H1 (cell line): ENCODE data around the gene CYP2J2. TPM values are rescaled to one million over a fixed set of nuclear protein-coding genes. Genes with fewer than 3 reads are reported as not detected.

Experiments
- CTCF ChIA-PET: fragments of 300-600 bp; sonication (Branson Sonifier 250); formaldehyde crosslinking; loops from one replicate; lab custom pipeline; 2021; ENCODE audit not compliant: partially characterized antibody; lab: Charles Lee
- POLR2A ChIA-PET: fragments of 300-600 bp; sonication (Branson Sonifier 250); formaldehyde crosslinking; loops from one replicate; lab custom pipeline; 2021; ENCODE audit warnings: inconsistent platforms; ENCODE audit not compliant: partially characterized antibody; lab: Charles Lee
- DNase-seq, 2 experiments: peaks; one replicate each; pipeline versions ENCODE4 v3.0.0 to v3.0.0-alpha.2; 2010 to 2022; ENCODE audit warnings: low spot score in 2 of 2, low read depth in 1 of 2, mixed read lengths in 1 of 2
- FAIRE-seq: peaks from 2 replicates; lab custom pipeline; 2011; peaks lifted over from hg19 to GRCh38; lab: Jason Lieb, UNC
- H2AFZ ChIP-seq: 2 replicates; pipeline ENCODE4 v1.8.1; 2012; ENCODE audit warnings: low read length, inconsistent platforms
- H2AK5ac ChIP-seq: 2 replicates; pipeline ENCODE4 v1.6.1; 2013; ENCODE audit warnings: low read depth, low read length
- H2BK120ac ChIP-seq: replicated peaks from 2 replicates; pipeline ENCODE3; 2013; ENCODE audit warnings: low read depth, low read length, inconsistent platforms
- H2BK12ac ChIP-seq: 2 replicates; pipeline ENCODE4 v1.6.1; 2013; ENCODE audit warnings: low read depth, low read length
- H2BK15ac ChIP-seq: 2 replicates; pipeline ENCODE4 v1.6.1; 2013; ENCODE audit warnings: low read length
- H2BK20ac ChIP-seq: 2 replicates; pipeline ENCODE4 v1.6.1; 2013; ENCODE audit warnings: low read length
- H2BK5ac ChIP-seq: 2 replicates; pipeline ENCODE4 v1.6.1; 2013; ENCODE audit warnings: low read depth, low read length
- H3K14ac ChIP-seq: 2 replicates; pipeline ENCODE4 v1.6.1; 2013; ENCODE audit warnings: inconsistent platforms; ENCODE audit not compliant: insufficient read length
- H3K18ac ChIP-seq: 2 replicates; pipeline ENCODE4 v1.6.1; 2013; ENCODE audit warnings: low read length; ENCODE audit errors: extremely low read depth
- H3K23ac ChIP-seq: 2 replicates; pipeline ENCODE4 v1.6.1; 2013; ENCODE audit warnings: inconsistent platforms; ENCODE audit not compliant: insufficient read length
- H3K23me2 ChIP-seq: 2 replicates; pipeline ENCODE4 v1.6.1; 2013; ENCODE audit warnings: low read depth, low read length
- H3K27ac ChIP-seq: 2 replicates; pipeline ENCODE4 v1.6.1; 2011; ENCODE audit warnings: low read depth, low read length, inconsistent platforms
- H3K27me3 ChIP-seq, 4 experiments: replicated peaks in 1 of 4; 1 replicate in 1 of 4; 2 replicates in 3 of 4; pipeline versions ENCODE4 v1.6.1 to v1.8.1; 2011 to 2013; ENCODE audit warnings: low read length in 3 of 4, mild to moderate bottlenecking in 3 of 4, inconsistent platforms in 2 of 4, mixed read lengths in 2 of 4, moderate library complexity in 1 of 4; ENCODE audit not compliant: control insufficient read depth in 3 of 4, insufficient read depth in 3 of 4; ENCODE audit errors: extremely low read depth in 1 of 4
- H3K36me3 ChIP-seq, 4 experiments: 2 replicates each; pipeline versions ENCODE4 v1.6.1 to v1.8.1; 2011 to 2013; ENCODE audit warnings: mild to moderate bottlenecking in 4 of 4, low read length in 3 of 4, moderate library complexity in 2 of 4, control low read depth in 1 of 4, inconsistent platforms in 1 of 4; ENCODE audit not compliant: insufficient read depth in 4 of 4, control insufficient read depth in 2 of 4
- H3K4ac ChIP-seq: replicated peaks from 2 replicates; pipeline ENCODE3; 2013; ENCODE audit warnings: low read length, low read depth, mixed read lengths, inconsistent platforms; ENCODE audit not compliant: insufficient read length
- H3K4me1 ChIP-seq, 4 experiments: replicated peaks in 1 of 4; 1 replicate in 1 of 4; 2 replicates in 3 of 4; pipeline versions ENCODE4 v1.6.1 to v1.8.1; 2011 to 2013; ENCODE audit warnings: low read length in 3 of 4, inconsistent platforms in 2 of 4, mixed read lengths in 1 of 4; ENCODE audit not compliant: insufficient read depth in 4 of 4, control insufficient read depth in 3 of 4
- H3K4me2 ChIP-seq, 2 experiments: 2 replicates each; pipeline versions ENCODE4 v1.6.1 to v1.8.1; 2011 to 2013; ENCODE audit warnings: low read depth in 2 of 2, low read length in 2 of 2, control low read depth in 1 of 2, inconsistent platforms in 1 of 2, mild to moderate bottlenecking in 1 of 2; ENCODE audit not compliant: insufficient read depth in 1 of 2
- H3K4me3 ChIP-seq, 4 experiments: fragments of 200-600, 300-600 bp in 1 of 4; sonication (generic), shearing (Covaris generic), sonication (Bioruptor Twin) in 1 of 4; 2 replicates each; pipeline versions ENCODE4 v1.5.1 to v1.8.1; 2011 to 2016; ENCODE audit warnings: low read length in 4 of 4, low read depth in 3 of 4, control low read depth in 2 of 4, inconsistent platforms in 2 of 4, mild to moderate bottlenecking in 2 of 4, mixed read lengths in 1 of 4, moderate library complexity in 1 of 4; ENCODE audit not compliant: insufficient read depth in 2 of 4; ENCODE audit errors: extremely low read depth in 1 of 4
- H3K56ac ChIP-seq: replicated peaks from 2 replicates; pipeline ENCODE3; 2013; ENCODE audit warnings: low read depth, mild to moderate bottlenecking, mixed read lengths, low read length, inconsistent platforms; ENCODE audit not compliant: insufficient read length
- H3K79me1 ChIP-seq: 2 replicates; pipeline ENCODE4 v1.6.1; 2013; ENCODE audit warnings: low read depth, low read length, control low read depth
- H3K79me2 ChIP-seq, 2 experiments: 2 replicates each; pipeline versions ENCODE4 v1.6.1 to v1.8.1; 2012 to 2013; ENCODE audit warnings: low read length in 2 of 2, mild to moderate bottlenecking in 2 of 2, inconsistent platforms in 1 of 2; ENCODE audit not compliant: insufficient read depth in 2 of 2, control insufficient read depth in 1 of 2
- H3K9ac ChIP-seq, 4 experiments: replicated peaks in 1 of 4; 1 replicate in 1 of 4; 2 replicates in 3 of 4; pipeline versions ENCODE4 v1.6.1 to v1.8.1; 2011 to 2013; ENCODE audit warnings: low read depth in 3 of 4, low read length in 3 of 4, control low read depth in 2 of 4, mild to moderate bottlenecking in 2 of 4, moderate library complexity in 2 of 4, inconsistent platforms in 1 of 4; ENCODE audit errors: extremely low read depth in 1 of 4
- H3K9me3 ChIP-seq, 2 experiments: 2 replicates each; pipeline versions ENCODE4 v1.6.1 to v1.8.1; 2012 to 2013; ENCODE audit warnings: mild to moderate bottlenecking in 2 of 2, moderate library complexity in 2 of 2, control low read depth in 1 of 2, inconsistent platforms in 1 of 2, low read depth in 1 of 2, low read length in 1 of 2, mixed read lengths in 1 of 2; ENCODE audit not compliant: insufficient read depth in 2 of 2
- H4K20me1 ChIP-seq, 2 experiments: replicated peaks in 1 of 2; 2 replicates each; pipeline versions ENCODE3 to v1.8.1; 2011 to 2013; ENCODE audit warnings: inconsistent platforms in 2 of 2, low read length in 2 of 2, mild to moderate bottlenecking in 1 of 2; ENCODE audit not compliant: insufficient read depth in 2 of 2, control insufficient read depth in 1 of 2
- H4K5ac ChIP-seq: 2 replicates; pipeline ENCODE4 v1.6.1; 2013; ENCODE audit warnings: low read length, low read depth, mixed read lengths, inconsistent platforms; ENCODE audit not compliant: insufficient read length
- H4K8ac ChIP-seq: 2 replicates; pipeline ENCODE4 v1.8.0; 2013; ENCODE audit warnings: mild to moderate bottlenecking, moderate library complexity, low read length, inconsistent platforms; ENCODE audit not compliant: insufficient read depth; ENCODE audit errors: extremely low read depth
- H4K91ac ChIP-seq: replicated peaks from 2 replicates; pipeline ENCODE3; 2013; ENCODE audit warnings: low read length, mixed read lengths, inconsistent platforms; ENCODE audit not compliant: insufficient read length
- SP1 ChIP-seq: IDR thresholded peaks from 2 replicates; pipeline ENCODE4 v1.6.1; 2011; ENCODE audit warnings: low read depth, low read length
- TBP ChIP-seq: IDR thresholded peaks from 2 replicates; pipeline ENCODE4 v1.6.1; 2011; ENCODE audit warnings: low read depth, low read length, improper control_type of control experiment
- polyA plus RNA-seq, 7 experiments: library from polyadenylated mRNA; depleted of rRNA in 3 of 7; stranded (reverse) in 5 of 7; unstranded in 2 of 7; fragments of >200 nt in 5 of 7; fragments of 200-250 nt in 2 of 7; gene quantifications; 1 replicate in 5 of 7; 2 replicates in 1 of 7; 4 replicates in 1 of 7; pipeline versions ENCODE4 v1.2.1 to v1.2.3, GENCODE V29; 2011 to 2013; ENCODE audit warnings: missing spikeins in 2 of 7, mixed read lengths in 2 of 7
- total RNA-seq: library from RNA; stranded (reverse); fragmentation: NEBNext Ultra II Directional; extraction: Animal tissue kit (Norgen Biotek cat#: 25700); gene quantifications from 2 replicates; pipeline ENCODE4 v1.2.1, GENCODE V29; 2021

Gene CYP2J2
- total and polyA plus RNA-seq, 2 of the 8 experiments (the other 6 are each of a cell fraction or from before 2014, with no cell fraction given), result 0.59 to 2.1 TPM

GRCh38 chr1:59949648-59950047, 23.1 kb upstream of the CYP2J2 start:
- H3K36me3 ChIP-seq, result no peaks in the 10 kb centered on the region
- H2BK15ac ChIP-seq, result no peak overlapping the region
- no peak overlapping the region for H2BK5ac ChIP-seq
- no peaks in the 10 kb centered on the region for H3K27me3 ChIP-seq
- no peak overlapping the region for H2BK120ac ChIP-seq
- H3K4me2 ChIP-seq, result no peak overlapping the region
- H4K20me1 ChIP-seq, result no peaks in the 10 kb centered on the region
- no peak overlapping the region for H2AFZ ChIP-seq
- H3K23ac ChIP-seq, result no peak overlapping the region
- H3K4me1 ChIP-seq, result no peaks in the 10 kb centered on the region
- no peak overlapping the region for H3K4ac ChIP-seq
- no peak overlapping the region for H3K14ac ChIP-seq
- ChIA-PET POLR2A (interaction anchor here (0.5 kb wide), 1 partner anchor 165 kb away, joined by 3 read pairs; no protein-coding TSS in a partner anchor), CTCF (interaction anchor here (1.0 to 15.9 kb wide), 12 partner anchors 8 to 67 kb away, joined by 3 to 323 read pairs (median 5); no protein-coding TSS in a partner anchor)
- H4K91ac ChIP-seq, result no peak overlapping the region
- H3K4me3 ChIP-seq, result no peak overlapping the region
- H2BK20ac ChIP-seq, result no peak overlapping the region
- no peaks in the 10 kb centered on the region for H3K79me1 ChIP-seq
- H3K9me3 ChIP-seq, result no peaks in the 10 kb centered on the region
- no peaks in the 10 kb centered on the region; the same call in 1 of the 2 replicates for H3K23me2 ChIP-seq
- no peak overlapping the region for H3K9ac ChIP-seq
- FAIRE-seq (no peak), DNase-seq (no peak)
- TF ChIP-seq TBP (no peak), SP1 (no peak)
- no peak overlapping the region for H3K56ac ChIP-seq
- no peak overlapping the region for H3K18ac ChIP-seq
- no peak overlapping the region for H4K8ac ChIP-seq
- H4K5ac ChIP-seq, result no peak overlapping the region
- no peak overlapping the region for H2BK12ac ChIP-seq
- H2AK5ac ChIP-seq, result no peak overlapping the region
- no peaks in the 10 kb centered on the region for H3K79me2 ChIP-seq
- no peak overlapping the region for H3K27ac ChIP-seq
